ENCODE measurements around the gene DPP3.
"Not testable (repeated sequence)": the region's sequence is repeated elsewhere in the genome, so short reads cannot be mapped to it uniquely, and the experiment has no call there.

DNA sequence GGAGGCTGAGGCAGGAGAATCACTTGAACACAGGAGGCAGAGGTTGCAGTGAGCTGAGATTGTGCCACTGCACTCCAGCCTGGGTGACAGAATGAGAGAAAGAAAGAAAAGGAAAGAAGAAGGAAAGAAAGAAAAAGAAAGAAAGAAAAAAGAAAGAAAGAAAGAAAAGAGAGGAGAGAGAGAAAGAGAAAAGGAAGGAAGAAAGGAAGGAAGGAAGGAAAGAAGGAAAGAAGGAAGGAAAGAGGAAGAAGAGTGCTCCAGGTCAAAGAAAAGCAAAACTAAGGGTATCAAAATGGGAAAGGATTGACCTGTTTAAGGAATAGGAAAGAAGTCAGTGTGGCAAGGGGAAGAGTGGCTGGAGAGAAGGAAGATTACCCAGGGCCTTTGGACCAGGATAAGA is 48.9 kb upstream of the DPP3 start:
- TF ChIP-seq, protein P1, sequence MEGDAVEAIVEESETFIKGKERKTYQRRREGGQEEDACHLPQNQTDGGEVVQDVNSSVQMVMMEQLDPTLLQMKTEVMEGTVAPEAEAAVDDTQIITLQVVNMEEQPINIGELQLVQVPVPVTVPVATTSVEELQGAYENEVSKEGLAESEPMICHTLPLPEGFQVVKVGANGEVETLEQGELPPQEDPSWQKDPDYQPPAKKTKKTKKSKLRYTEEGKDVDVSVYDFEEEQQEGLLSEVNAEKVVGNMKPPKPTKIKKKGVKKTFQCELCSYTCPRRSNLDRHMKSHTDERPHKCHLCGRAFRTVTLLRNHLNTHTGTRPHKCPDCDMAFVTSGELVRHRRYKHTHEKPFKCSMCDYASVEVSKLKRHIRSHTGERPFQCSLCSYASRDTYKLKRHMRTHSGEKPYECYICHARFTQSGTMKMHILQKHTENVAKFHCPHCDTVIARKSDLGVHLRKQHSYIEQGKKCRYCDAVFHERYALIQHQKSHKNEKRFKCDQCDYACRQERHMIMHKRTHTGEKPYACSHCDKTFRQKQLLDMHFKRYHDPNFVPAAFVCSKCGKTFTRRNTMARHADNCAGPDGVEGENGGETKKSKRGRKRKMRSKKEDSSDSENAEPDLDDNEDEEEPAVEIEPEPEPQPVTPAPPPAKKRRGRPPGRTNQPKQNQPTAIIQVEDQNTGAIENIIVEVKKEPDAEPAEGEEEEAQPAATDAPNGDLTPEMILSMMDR (IDR thresholded peaks at IDR 0.05), result not testable (repeated sequence)
- TF ChIP-seq POLR2AphosphoS5, POLR2A, EP300 (IDR thresholded peaks at IDR 0.05): not testable (repeated sequence)
